Stimulated activated CD8-positive, alpha-beta memory T cell treated with anti-CD3 and anti-CD28 coated beads, Interleukin-15, amount 100 ng/mL, for 24 hours (primary cell): ENCODE results near the gene MRNIP.

ENCODE experiments used
- DNase-seq: peaks from one replicate; pipeline ENCODE4 v3.0.0-alpha.2; 2020; ENCODE audit warnings: low read depth

Gene MRNIP

GRCh38 chr5:179858586-179859427 is at the start of gene MRNIP:
Gene MRNIP, minus strand, starts transcription at chr5:179858817. Its CDS starts 21 bp downstream, at chr5:179858796.
- peak; percentile 76 for DNase-seq

- peak; percentile 44 for DNase-seq
Measured at GRCh38 chr5:179907556-179908324, 49.1 kb upstream of the MRNIP start, which contains the start of gene TBC1D9B. Gene TBC1D9B, minus strand, starts transcription at chr5:179907897. Its CDS starts 76 bp downstream, at chr5:179907821.

- no peak for DNase-seq
Measured at GRCh38 chr5:179906795-179907555, 48.4 kb upstream of the MRNIP start.

- no peak for DNase-seq
Measured at GRCh38 chr5:179906294-179906794, 47.7 kb upstream of the MRNIP start.

GRCh38 chr5:179905161-179905560 is 46.5 kb upstream of the MRNIP start:
- no peak for DNase-seq

GRCh38 chr5:179904463-179905160 is 46.0 kb upstream of the MRNIP start:
- no peak for DNase-seq

- DNase-seq, result no peak
Measured at GRCh38 chr5:179902763-179903158, 44.1 kb upstream of the MRNIP start.

- no peak for DNase-seq
Measured at GRCh38 chr5:179901915-179902762, 43.5 kb upstream of the MRNIP start.

- no peak for DNase-seq
Measured at GRCh38 chr5:179901462-179901861, 42.8 kb upstream of the MRNIP start.

GRCh38 chr5:179900711-179901110 is 42.1 kb upstream of the MRNIP start:
- DNase-seq, result no peak

GRCh38 chr5:179900206-179900605 is 41.6 kb upstream of the MRNIP start:
- no peak for DNase-seq

- no peak for DNase-seq
Measured at GRCh38 chr5:179895861-179896260, 37.2 kb upstream of the MRNIP start.

GRCh38 chr5:179893958-179894895 is 35.6 kb upstream of the MRNIP start:
- no peak for DNase-seq

GRCh38 chr5:179893076-179893957 is 34.7 kb upstream of the MRNIP start:
- no peak for DNase-seq

GRCh38 chr5:179892255-179892654 is 33.6 kb upstream of the MRNIP start:
- DNase-seq, result no peak

GRCh38 chr5:179890751-179891682 is 32.4 kb upstream of the MRNIP start:
- no peak for DNase-seq

GRCh38 chr5:179889885-179890284 is 31.3 kb upstream of the MRNIP start:
- DNase-seq, result no peak
